ENCODE measurements around the gene MCF2L.

DNA sequence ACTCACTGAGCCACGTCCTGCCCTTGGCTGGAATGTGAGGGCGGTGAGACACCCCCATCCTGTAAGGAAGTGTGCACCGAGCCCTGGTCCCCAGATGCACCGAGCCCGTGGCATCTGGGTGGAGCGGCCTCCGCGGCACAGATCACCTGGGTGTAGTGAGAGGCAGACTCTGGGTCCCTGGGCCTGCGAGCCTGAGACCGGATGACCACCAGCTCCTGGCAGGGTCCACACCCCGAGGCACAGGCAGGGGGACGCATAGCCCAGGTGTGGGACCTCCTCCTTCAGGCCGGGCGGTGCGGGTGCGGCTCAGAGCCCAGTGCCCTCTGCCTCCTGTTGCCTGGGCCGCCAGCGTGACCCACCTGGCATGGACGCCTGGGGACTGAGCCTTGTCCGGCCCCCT lies 12.4 kb downstream of the MCF2L start:
- TF ChIP-seq, protein P1, sequence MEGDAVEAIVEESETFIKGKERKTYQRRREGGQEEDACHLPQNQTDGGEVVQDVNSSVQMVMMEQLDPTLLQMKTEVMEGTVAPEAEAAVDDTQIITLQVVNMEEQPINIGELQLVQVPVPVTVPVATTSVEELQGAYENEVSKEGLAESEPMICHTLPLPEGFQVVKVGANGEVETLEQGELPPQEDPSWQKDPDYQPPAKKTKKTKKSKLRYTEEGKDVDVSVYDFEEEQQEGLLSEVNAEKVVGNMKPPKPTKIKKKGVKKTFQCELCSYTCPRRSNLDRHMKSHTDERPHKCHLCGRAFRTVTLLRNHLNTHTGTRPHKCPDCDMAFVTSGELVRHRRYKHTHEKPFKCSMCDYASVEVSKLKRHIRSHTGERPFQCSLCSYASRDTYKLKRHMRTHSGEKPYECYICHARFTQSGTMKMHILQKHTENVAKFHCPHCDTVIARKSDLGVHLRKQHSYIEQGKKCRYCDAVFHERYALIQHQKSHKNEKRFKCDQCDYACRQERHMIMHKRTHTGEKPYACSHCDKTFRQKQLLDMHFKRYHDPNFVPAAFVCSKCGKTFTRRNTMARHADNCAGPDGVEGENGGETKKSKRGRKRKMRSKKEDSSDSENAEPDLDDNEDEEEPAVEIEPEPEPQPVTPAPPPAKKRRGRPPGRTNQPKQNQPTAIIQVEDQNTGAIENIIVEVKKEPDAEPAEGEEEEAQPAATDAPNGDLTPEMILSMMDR (conservative IDR thresholded peaks at IDR 0.05; ENCODE audit: low read depth in 2 of 2), result no peak
- no peak for TF ChIP-seq POLR2AphosphoS5 (IDR thresholded peaks at IDR 0.05; ENCODE audit: low read depth)
- TF ChIP-seq EZH2phosphoT487 (IDR thresholded peaks at IDR 0.05; ENCODE audit: unreplicated experiment), result no peak
- TF ChIP-seq JUNB (IDR thresholded peaks at IDR 0.05; ENCODE audit: unreplicated experiment), result no peak
- no peak for TF ChIP-seq CREB1 (CRISPR knock-in tag; IDR thresholded peaks at IDR 0.05; ENCODE audit: low read depth)
- no peak for TF ChIP-seq EZH2 (IDR thresholded peaks at IDR 0.05; ENCODE audit: low read depth, unreplicated experiment)
- TF ChIP-seq, protein P2, sequence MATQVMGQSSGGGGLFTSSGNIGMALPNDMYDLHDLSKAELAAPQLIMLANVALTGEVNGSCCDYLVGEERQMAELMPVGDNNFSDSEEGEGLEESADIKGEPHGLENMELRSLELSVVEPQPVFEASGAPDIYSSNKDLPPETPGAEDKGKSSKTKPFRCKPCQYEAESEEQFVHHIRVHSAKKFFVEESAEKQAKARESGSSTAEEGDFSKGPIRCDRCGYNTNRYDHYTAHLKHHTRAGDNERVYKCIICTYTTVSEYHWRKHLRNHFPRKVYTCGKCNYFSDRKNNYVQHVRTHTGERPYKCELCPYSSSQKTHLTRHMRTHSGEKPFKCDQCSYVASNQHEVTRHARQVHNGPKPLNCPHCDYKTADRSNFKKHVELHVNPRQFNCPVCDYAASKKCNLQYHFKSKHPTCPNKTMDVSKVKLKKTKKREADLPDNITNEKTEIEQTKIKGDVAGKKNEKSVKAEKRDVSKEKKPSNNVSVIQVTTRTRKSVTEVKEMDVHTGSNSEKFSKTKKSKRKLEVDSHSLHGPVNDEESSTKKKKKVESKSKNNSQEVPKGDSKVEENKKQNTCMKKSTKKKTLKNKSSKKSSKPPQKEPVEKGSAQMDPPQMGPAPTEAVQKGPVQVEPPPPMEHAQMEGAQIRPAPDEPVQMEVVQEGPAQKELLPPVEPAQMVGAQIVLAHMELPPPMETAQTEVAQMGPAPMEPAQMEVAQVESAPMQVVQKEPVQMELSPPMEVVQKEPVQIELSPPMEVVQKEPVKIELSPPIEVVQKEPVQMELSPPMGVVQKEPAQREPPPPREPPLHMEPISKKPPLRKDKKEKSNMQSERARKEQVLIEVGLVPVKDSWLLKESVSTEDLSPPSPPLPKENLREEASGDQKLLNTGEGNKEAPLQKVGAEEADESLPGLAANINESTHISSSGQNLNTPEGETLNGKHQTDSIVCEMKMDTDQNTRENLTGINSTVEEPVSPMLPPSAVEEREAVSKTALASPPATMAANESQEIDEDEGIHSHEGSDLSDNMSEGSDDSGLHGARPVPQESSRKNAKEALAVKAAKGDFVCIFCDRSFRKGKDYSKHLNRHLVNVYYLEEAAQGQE (IDR thresholded peaks at IDR 0.05; ENCODE audit: unreplicated experiment), result no peak
- no peak for TF ChIP-seq ZNF114 (CRISPR knock-in tag; IDR thresholded peaks at IDR 0.05)
- TF ChIP-seq STAT1 (IDR thresholded peaks at IDR 0.05; ENCODE audit: unreplicated experiment), result no peak
- TF ChIP-seq ZNF331 (CRISPR knock-in tag; IDR thresholded peaks at IDR 0.05; ENCODE audit: low read depth), result no peak
- TF ChIP-seq, protein P3, sequence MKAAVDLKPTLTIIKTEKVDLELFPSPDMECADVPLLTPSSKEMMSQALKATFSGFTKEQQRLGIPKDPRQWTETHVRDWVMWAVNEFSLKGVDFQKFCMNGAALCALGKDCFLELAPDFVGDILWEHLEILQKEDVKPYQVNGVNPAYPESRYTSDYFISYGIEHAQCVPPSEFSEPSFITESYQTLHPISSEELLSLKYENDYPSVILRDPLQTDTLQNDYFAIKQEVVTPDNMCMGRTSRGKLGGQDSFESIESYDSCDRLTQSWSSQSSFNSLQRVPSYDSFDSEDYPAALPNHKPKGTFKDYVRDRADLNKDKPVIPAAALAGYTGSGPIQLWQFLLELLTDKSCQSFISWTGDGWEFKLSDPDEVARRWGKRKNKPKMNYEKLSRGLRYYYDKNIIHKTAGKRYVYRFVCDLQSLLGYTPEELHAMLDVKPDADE (IDR thresholded peaks at IDR 0.05), result no peak
- TF ChIP-seq NANOG (IDR thresholded peaks at IDR 0.05; ENCODE audit: borderline replicate concordance), result no peak
- TF ChIP-seq, protein P4, sequence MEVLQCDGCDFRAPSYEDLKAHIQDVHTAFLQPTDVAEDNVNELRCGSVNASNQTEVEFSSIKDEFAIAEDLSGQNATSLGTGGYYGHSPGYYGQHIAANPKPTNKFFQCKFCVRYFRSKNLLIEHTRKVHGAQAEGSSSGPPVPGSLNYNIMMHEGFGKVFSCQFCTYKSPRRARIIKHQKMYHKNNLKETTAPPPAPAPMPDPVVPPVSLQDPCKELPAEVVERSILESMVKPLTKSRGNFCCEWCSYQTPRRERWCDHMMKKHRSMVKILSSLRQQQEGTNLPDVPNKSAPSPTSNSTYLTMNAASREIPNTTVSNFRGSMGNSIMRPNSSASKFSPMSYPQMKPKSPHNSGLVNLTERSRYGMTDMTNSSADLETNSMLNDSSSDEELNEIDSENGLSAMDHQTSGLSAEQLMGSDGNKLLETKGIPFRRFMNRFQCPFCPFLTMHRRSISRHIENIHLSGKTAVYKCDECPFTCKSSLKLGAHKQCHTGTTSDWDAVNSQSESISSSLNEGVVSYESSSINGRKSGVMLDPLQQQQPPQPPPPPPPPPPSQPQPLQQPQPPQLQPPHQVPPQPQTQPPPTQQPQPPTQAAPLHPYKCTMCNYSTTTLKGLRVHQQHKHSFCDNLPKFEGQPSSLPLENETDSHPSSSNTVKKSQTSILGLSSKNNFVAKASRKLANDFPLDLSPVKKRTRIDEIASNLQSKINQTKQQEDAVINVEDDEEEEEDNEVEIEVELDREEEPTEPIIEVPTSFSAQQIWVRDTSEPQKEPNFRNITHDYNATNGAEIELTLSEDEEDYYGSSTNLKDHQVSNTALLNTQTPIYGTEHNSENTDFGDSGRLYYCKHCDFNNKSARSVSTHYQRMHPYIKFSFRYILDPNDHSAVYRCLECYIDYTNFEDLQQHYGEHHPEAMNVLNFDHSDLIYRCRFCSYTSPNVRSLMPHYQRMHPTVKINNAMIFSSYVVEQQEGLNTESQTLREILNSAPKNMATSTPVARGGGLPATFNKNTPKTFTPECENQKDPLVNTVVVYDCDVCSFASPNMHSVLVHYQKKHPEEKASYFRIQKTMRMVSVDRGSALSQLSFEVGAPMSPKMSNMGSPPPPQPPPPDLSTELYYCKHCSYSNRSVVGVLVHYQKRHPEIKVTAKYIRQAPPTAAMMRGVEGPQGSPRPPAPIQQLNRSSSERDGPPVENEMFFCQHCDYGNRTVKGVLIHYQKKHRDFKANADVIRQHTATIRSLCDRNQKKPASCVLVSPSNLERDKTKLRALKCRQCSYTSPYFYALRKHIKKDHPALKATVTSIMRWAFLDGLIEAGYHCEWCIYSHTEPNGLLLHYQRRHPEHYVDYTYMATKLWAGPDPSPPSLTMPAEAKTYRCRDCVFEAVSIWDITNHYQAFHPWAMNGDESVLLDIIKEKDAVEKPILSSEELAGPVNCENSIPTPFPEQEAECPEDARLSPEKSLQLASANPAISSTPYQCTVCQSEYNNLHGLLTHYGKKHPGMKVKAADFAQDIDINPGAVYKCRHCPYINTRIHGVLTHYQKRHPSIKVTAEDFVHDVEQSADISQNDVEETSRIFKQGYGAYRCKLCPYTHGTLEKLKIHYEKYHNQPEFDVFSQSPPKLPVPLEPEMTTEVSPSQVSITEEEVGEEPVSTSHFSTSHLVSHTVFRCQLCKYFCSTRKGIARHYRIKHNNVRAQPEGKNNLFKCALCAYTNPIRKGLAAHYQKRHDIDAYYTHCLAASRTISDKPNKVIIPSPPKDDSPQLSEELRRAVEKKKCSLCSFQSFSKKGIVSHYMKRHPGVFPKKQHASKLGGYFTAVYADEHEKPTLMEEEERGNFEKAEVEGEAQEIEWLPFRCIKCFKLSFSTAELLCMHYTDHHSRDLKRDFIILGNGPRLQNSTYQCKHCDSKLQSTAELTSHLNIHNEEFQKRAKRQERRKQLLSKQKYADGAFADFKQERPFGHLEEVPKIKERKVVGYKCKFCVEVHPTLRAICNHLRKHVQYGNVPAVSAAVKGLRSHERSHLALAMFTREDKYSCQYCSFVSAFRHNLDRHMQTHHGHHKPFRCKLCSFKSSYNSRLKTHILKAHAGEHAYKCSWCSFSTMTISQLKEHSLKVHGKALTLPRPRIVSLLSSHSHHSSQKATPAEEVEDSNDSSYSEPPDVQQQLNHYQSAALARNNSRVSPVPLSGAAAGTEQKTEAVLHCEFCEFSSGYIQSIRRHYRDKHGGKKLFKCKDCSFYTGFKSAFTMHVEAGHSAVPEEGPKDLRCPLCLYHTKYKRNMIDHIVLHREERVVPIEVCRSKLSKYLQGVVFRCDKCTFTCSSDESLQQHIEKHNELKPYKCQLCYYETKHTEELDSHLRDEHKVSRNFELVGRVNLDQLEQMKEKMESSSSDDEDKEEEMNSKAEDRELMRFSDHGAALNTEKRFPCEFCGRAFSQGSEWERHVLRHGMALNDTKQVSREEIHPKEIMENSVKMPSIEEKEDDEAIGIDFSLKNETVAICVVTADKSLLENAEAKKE (CRISPR knock-in tag; IDR thresholded peaks at IDR 0.05), result no peak
